ENCODE results near the gene TTBK1. TPM values are rescaled to one million over a fixed set of nuclear protein-coding genes. Genes with fewer than 3 reads are reported as not detected.

TTBK1 gene
- total RNA-seq, 1 donor from 2014 or later, result not detected

- no peak for DNase-seq (ENCODE audit: low spot score in 2 of 2)
- Histone ChIP-seq H3K27me3 (no peaks in the 10 kb centered on the region), H3K4me3 (no peak overlapping the region), H3K4me1 (peaks cover 3 to 6% of the 10 kb centered on the region in 2 donors), H3K36me3 (no peaks in the 10 kb centered on the region), H3K27ac (no peak overlapping the region), H3K9me3 (no peaks in the 10 kb centered on the region)
- TF ChIP-seq, protein P1, sequence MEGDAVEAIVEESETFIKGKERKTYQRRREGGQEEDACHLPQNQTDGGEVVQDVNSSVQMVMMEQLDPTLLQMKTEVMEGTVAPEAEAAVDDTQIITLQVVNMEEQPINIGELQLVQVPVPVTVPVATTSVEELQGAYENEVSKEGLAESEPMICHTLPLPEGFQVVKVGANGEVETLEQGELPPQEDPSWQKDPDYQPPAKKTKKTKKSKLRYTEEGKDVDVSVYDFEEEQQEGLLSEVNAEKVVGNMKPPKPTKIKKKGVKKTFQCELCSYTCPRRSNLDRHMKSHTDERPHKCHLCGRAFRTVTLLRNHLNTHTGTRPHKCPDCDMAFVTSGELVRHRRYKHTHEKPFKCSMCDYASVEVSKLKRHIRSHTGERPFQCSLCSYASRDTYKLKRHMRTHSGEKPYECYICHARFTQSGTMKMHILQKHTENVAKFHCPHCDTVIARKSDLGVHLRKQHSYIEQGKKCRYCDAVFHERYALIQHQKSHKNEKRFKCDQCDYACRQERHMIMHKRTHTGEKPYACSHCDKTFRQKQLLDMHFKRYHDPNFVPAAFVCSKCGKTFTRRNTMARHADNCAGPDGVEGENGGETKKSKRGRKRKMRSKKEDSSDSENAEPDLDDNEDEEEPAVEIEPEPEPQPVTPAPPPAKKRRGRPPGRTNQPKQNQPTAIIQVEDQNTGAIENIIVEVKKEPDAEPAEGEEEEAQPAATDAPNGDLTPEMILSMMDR (IDR thresholded peaks at IDR 0.05), result no peak
- intact Hi-C loops (cut with DNase I), result no loop called here
Observed at GRCh38 chr6:43248791-43249190, 5.5 kb downstream of the TTBK1 start.

DNA sequence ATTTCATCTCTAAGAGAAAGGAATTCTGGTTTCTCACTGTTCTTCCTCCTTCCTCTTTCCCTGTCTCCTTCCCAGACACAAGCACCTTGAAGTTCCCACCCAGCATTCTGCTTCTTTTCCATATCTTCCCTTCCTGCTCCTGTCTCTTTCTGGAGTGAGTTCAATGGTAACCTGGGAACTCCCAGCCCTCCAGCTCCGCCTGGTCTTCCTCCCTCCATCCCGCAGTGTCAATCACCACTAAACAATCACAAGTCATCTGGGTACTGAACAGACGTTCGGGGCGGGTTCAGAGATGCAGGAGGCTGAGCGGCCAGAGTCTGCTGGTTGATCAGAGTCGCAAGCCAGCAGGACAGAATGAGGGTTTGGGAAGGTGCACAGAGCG lies 7.7 kb downstream of the TTBK1 start:
- intact Hi-C loops (cut with DNase I), result no loop called here
- Histone ChIP-seq H3K27ac (no peak overlapping the region), H3K4me3 (no peak overlapping the region), H3K27me3 (no peaks in the 10 kb centered on the region), H3K9me3 (no peaks in the 10 kb centered on the region), H3K4me1 (peaks cover 3 to 6% of the 10 kb centered on the region in 2 donors), H3K36me3 (no peaks in the 10 kb centered on the region)
- TF ChIP-seq, protein P1 (IDR thresholded peaks at IDR 0.05), result no peak
- DNase-seq (ENCODE audit: low spot score in 2 of 2), result no peak

- TF ChIP-seq, protein P1 (IDR thresholded peaks at IDR 0.05), result no peak
- no peak overlapping the region for H3K4me3 ChIP-seq
- H3K27me3 ChIP-seq, result no peaks in the 10 kb centered on the region
- H3K27ac ChIP-seq, result no peak overlapping the region
- no peaks in the 10 kb centered on the region for H3K4me1 ChIP-seq
- no peak for DNase-seq (ENCODE audit: low spot score in 2 of 2)
- H3K9me3 ChIP-seq, result no peaks in the 10 kb centered on the region
- intact Hi-C loops (cut with DNase I), result no loop called here
- H3K36me3 ChIP-seq, result no peaks in the 10 kb centered on the region
Observed at GRCh38 chr6:43253401-43253800, 10.1 kb downstream of the TTBK1 start.

- TF ChIP-seq, protein P1 (IDR thresholded peaks at IDR 0.05), result no peak
- Histone ChIP-seq H3K4me1 (no peaks in the 10 kb centered on the region), H3K27me3 (no peaks in the 10 kb centered on the region), H3K9me3 (no peaks in the 10 kb centered on the region), H3K27ac (no peak overlapping the region), H3K36me3 (no peaks in the 10 kb centered on the region), H3K4me3 (no peak overlapping the region)
- intact Hi-C loops (cut with DNase I), result no loop called here
- no peak for DNase-seq (ENCODE audit: low spot score in 2 of 2)
Observed at GRCh38 chr6:43254138-43254817, 11.0 kb downstream of the TTBK1 start.

DNA sequence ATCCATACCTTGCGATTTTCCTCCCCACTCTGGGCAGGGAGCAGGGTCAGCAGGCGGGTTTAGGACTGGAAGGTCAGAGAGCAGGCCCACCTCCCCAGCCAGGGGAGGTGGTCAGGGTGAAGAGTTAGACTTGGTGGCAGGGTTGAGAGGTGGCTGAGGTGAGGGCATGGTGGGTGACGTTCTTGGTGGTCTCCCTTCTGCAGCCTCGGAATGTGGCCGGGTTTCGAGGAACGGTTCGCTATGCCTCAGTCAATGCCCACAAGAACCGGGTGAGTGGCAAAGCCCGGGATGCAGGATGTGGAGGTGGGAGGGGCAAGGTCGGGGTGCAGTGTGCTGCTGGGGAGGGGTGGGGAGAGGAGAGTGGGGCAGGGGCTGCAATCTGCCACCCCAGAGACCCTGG lies 11.6 kb downstream of the TTBK1 start:
- intact Hi-C loops (cut with DNase I), result no loop called here
- DNase-seq (ENCODE audit: low spot score in 2 of 2), result no peak
- Histone ChIP-seq H3K27me3 (no peaks in the 10 kb centered on the region), H3K27ac (no peak overlapping the region), H3K36me3 (no peaks in the 10 kb centered on the region), H3K4me3 (no peak overlapping the region), H3K4me1 (no peaks in the 10 kb centered on the region), H3K9me3 (no peaks in the 10 kb centered on the region)
- TF ChIP-seq, protein P1 (IDR thresholded peaks at IDR 0.05), result no peak
